GM19193 (cell line): ENCODE measurements around the gene IGFBP3.

ENCODE experiments used
- POLR2A ChIP-seq: IDR thresholded peaks from 4 replicates; pipeline ENCODE4 v1.6.1; 2011; ENCODE audit not compliant: insufficient read depth, insufficient read length; ENCODE audit errors: extremely low read depth

The IGFBP3 gene

DNA sequence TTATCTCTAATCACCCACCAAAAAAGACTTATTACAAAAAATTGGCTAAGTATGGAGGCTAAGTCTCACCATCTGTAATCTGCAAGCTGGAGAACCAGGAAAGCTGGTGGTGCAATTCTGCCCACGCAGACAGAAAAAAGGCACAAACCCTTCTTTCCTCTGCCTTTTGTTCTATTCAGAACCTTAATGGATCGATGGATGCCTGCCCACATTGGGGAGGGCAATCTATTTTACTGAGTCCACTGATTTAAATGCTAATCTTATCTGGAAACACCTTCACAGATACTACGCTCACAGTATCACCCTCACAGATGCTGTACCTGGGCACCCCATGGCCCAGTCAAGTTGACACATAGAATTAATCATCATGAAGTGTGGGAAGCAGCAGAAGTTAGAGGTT is 10.2 kb downstream of the IGFBP3 start:
- no peak for TF ChIP-seq POLR2A

DNA sequence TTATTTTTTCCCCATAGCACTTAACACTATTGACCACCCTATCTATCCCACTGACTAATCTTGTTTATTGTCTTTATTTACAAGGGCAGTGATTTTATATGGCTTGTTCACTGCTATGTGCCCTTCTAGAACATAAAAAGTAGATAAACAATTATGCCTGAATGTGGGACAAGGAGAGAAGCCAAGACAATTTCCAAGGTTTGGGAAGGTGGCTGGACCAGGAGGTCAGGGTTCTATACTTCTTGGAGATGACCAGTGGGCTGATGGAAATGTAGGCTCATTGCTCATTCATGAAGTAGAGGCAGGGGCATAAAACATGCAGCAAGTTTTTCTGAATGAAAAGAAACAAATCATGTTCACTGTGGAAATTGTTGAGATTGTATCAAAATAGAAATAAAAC is 11.5 kb downstream of the IGFBP3 start:
- no peak for TF ChIP-seq POLR2A

DNA sequence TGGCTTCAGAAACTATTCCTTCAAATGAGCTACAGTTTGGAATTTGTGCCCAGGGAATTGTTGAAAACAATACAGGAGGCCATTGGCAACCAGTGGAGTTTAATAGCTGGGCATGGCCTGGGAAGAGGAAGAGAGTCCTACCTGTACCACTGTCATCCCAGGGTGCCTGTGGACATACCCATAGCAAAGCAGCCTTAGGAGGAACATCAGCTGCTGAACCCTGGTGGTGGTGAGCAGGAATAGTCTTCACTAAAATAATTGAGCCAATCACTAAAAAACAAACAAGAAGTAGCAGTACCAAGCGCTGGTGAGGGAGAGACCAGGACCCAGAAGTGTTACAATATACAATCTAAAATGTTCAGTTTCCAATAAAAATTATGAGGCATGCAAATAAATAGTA is 18.3 kb downstream of the IGFBP3 start:
- TF ChIP-seq POLR2A: no peak

DNA sequence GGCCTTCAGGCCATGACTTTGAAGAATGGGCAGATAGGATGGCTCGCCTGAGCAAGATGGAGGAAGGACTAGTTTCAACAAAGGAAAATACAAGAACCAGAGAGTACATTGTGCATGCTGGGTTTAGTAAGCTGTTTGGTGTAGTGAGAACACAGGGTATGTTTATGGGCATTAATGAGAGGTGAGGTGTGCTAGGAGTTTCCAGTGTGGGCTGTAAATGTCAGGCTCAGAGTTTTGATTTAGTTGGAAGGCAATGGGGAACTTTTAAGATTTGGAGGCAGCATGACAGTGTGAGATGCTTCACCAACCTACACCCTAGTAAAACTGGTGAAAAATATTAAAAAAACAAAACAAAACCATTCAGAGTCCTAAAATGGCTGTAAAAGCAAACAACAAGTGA is 19.5 kb downstream of the IGFBP3 start:
- TF ChIP-seq POLR2A: no peak

DNA sequence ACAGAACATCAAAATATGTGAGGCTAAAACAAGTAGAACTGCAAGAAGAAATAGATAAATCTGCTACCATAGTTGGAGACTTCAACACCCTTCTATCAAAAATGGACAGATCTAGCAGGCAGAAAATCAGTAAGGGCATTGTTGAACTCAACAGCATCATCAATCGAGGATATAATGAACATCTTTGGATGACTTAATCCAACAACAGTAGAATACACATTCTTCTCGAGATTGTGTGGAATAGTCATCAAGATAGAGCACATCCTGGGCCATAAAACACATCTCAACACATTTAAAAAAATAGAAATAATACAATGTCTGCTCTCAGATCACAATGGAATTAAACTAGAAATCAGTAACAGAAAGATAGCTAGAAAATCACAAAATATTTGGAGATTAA is 22.9 kb downstream of the IGFBP3 start:
- no peak for TF ChIP-seq POLR2A

DNA sequence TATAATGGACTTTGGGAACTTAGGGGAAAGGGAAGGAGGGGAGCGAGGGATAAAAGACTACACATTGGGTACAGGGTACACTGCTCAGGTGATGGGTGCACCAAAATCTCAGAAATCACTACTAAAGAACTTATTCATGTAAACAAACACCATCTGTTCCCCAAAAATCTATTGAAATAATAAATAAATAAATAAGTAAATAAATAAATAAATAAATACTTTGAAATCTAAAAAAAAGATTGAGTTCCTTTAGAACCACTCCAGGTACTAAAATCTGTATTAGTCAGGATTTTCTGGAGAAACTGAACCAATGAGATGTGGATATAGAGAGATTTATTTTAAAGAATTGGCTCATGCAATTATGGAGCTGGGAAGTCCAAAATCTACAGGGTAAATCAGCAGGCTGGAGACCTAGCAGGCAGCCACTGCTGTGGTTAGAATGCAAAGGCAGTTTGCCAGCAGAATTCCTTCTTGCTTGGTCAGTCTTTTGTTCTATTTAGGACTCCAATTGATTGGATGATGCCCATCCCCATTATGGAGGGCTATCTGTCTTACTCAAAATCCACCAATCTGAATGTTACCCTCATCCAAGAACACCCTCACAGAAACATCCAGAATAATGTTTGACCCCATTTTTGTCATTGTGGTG is 23.9 kb downstream of the IGFBP3 start:
- TF ChIP-seq POLR2A: no peak

DNA sequence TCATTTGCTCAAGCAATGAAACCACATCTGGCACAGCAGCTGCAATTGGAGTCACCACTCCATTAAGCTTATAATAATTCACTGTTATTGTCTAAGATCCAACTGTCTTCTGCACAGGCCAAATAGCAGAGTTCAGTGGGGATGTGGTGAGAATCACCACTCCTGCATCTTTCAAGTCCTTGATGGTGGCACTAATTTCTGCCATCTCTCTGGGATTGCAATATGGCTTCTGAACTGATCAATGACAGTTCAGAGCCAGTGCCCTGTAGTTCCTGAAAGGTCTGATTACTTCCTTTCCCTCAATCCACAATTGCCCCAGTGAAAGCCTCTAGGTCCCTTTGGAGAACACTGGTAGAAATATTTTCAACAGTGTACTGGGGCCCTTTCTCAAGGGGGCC is 26.4 kb downstream of the IGFBP3 start:
- no peak for TF ChIP-seq POLR2A

DNA sequence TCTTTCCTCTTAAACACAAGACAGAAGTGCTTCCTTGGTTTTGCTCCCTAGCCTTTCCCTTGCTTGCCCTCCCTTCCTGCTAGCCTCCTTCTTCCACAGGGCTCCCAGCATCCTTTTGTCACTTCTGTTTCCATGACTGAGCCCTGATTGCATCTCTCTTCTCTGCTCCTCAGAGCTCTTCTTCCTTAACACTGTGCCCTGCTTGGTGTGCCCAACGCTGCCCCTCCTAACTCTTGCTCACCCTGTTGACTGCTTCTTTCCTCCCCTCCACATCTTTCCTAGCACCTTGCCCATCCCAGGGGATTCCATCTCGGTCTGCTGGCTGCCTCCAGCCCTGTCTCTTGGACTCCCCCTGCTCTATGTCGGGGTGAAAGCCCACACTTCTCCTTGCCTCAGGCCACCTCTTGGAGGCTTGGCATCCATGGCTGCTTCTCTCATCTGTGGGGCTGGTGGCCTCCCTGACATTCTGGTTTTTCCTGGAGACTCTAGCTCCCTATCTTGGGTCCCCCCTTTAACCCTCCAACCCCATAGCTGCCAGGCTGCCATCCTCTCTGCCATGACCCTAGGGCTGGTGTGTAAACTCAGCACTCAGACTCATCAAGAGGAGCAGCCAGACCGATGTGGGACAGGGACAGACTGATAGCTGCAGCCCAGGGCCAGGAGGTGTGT is 26.9 kb downstream of the IGFBP3 start:
- no peak for TF ChIP-seq POLR2A

DNA sequence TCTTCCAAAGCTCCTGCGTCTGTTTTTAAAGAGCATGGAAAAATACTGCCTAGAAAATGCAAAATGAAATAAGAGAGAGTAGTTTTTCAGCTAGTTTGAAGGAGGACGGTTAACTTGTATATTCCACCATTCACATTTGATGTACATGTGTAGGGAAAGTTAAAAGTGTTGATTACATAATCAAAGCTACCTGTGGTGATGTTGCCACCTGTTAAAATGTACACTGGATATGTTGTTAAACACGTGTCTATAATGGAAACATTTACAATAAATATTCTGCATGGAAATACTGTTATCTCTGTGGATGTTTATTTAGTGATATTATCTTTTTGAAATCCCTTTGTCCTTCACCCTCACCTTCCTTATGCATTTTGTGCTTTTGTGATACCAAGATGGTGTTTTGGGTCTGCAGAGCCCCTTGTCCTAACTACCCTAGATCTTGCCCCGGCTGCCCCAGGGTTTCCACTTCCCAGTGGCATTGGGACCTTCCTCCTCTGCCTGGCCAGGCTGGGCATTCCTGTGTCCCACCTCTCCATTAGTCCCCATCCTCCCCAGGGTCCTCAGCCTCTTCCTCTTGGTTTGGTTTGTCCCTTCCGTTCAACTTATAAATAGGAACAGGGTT is 27.6 kb downstream of the IGFBP3 start:
- TF ChIP-seq POLR2A: no peak

DNA sequence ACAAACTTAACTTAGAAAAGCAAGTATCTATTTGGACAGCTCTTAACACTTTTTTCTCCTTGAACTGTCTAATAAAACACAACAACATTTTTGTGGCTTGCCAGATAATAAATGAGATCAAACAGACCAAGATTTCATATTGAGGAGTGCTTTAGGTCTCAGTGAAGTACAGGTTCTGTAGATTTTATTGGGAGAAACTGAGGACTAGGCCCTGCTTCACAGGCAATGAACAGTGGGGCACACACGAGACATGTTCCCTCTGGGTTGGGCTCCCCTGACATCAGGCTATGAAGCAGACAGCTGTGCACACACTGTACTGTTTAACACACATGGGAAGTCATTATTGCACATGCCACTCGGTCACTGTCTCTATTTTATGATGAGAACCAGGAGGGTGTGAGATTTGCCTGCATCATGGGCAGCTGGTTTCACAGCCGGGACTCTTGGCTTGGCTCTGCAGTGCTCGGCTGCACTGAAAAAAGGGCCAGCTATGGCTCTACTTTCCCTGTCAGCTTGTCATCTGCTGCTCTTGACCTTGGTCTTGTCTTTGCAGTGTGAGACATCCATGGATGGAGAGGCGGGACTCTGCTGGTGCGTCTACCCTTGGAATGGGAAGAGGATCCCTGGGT is 28.6 kb downstream of the IGFBP3 start:
- no peak for TF ChIP-seq POLR2A

DNA sequence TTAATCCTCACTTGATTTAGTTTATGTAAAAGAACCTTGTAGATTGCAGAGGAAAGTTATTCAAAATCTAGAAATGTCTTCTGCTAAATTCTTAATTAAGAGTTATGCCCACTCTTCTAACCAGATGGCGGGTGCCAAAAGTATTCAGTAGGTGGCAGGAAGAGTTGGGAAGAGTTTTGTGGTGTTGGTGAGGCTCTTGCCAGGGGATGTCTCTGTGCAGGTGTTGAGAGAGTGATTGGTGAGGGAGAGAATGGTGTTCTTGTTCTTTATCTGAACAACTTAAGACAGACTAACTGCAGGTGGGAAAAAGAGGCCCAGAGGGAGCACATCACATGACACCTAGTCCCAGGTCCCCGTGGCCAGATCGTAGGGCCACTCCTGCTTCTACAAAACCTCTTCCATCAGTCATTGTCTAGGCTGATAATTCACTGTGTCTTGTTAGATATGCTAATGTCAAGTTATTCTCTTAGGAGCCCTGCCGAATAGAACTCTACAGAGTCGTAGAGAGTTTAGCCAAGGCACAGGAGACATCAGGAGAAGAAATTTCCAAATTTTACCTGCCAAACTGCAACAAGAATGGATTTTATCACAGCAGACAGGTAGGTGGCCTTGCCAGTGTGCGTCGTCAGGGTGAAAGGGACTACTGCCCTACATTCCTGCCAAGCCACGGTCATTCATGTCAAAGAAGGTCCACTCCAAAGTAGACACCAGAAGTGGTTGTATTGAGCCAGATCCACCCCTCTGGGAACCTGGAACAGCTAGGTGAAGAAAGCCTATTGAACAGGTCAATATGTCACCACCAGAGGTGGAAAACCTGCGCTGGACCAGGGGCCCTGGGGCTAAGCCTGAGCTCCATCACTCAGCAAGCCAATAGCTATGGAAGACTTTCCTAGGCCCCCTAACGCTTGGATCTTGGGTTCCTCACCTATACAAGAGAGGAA is 29.3 kb downstream of the IGFBP3 start:
- TF ChIP-seq POLR2A: no peak

DNA sequence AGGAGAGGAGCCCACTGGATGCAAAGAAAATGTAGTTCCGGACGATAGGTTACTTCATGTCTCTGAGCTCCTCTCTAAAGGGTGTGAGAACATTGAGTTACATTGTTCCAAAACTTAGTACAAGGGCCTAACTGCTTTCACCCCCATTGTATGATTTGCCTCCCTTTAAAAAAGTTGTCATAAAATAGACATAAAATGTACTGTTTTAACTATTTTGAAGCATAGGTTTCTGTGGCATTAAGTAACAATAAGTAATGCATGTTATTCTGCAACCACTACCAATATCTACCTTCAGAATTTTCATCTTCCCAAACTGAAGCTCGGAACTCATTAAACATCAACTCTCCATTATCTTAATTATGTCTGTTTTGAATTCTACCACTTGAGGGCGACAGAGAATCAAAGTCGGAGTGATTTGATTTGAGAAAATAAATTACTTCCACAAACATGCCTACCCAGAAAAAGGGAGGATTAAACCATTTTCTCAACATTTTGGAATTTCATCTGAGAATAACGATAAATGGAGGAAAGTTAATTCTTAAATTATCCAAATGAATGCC is 30.1 kb downstream of the IGFBP3 start:
- no peak for TF ChIP-seq POLR2A

DNA sequence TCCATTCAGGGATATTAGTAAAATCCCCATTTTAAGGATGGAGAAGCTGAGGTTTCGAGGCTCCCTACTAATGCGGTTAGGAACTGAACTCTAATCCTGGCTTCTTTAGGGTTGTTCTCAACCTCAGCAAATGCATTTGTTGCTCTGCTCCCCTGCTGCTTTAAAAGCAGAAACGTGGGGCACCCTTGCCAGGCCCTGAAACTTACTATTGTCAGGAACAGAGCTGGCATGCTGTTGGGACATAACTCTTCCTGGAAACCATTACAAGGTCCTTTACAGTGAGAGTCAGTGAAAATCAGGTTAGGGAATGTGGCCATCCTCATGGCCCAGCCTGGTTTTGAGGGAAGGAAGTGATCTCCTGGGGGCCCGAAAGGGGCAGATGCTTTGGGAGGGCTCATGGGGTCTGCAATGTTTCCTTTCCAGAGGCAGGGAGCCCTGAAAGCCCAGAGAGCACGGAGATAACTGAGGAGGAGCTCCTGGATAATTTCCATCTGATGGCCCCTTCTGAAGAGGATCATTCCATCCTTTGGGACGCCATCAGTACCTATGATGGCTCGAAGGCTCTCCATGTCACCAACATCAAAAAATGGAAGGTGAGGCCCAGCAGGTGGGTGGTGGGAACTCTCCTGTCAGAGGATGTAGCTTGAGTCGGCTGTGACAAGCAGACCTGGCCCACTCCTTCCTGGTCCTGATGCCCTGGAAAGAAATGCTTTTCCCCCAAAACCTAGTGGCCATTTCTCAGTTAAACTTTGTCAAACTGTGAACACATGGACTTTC is 30.8 kb downstream of the IGFBP3 start:
- TF ChIP-seq POLR2A: no peak
